NT2/D1 (cell line): Measurements from ENCODE around the gene C2orf78.

Source experiments
- DNase-seq: peaks from one replicate; pipeline ENCODE4 v3.0.0-alpha.2; 2011; ENCODE audit warnings: low read depth, low spot score
- H3K27me3 ChIP-seq: 2 replicates; pipeline ENCODE4 v1.6.0; 2011; ENCODE audit warnings: mild to moderate bottlenecking; ENCODE audit not compliant: insufficient read length, insufficient read depth
- H3K36me3 ChIP-seq: 2 replicates; pipeline ENCODE4 v1.6.1; 2011; ENCODE audit warnings: mild to moderate bottlenecking, low read length, mixed read lengths; ENCODE audit not compliant: insufficient read depth, insufficient read length
- H3K4me1 ChIP-seq: 2 replicates; pipeline ENCODE4 v1.5.1; 2011; ENCODE audit not compliant: insufficient read depth, insufficient read length
- H3K4me3 ChIP-seq: 2 replicates; pipeline ENCODE4 v1.5.1; 2011; ENCODE audit warnings: low read depth; ENCODE audit not compliant: insufficient read length
- H3K9ac ChIP-seq: 2 replicates; pipeline ENCODE4 v1.6.0; 2011; ENCODE audit warnings: low read depth; ENCODE audit not compliant: insufficient read length
- H3K9me3 ChIP-seq: 2 replicates; pipeline ENCODE4 v1.5.1; 2011; ENCODE audit warnings: mild to moderate bottlenecking, low read length; ENCODE audit not compliant: insufficient read depth
- SUZ12 ChIP-seq: IDR thresholded peaks from 2 replicates; pipeline ENCODE4 v1.6.1; 2011; ENCODE audit not compliant: insufficient read length, insufficient read depth; ENCODE audit errors: extremely low read depth
- YY1 ChIP-seq: IDR thresholded peaks from 2 replicates; pipeline ENCODE4 v1.6.1; 2011; ENCODE audit not compliant: insufficient read length, insufficient read depth
- ZNF274 ChIP-seq: IDR thresholded peaks from 2 replicates; pipeline ENCODE4 v1.6.1; 2011; ENCODE audit warnings: mild to moderate bottlenecking, low read depth, low read length

Gene C2orf78

GRCh38 chr2:73825408-73825807 is 41.4 kb downstream of the C2orf78 start:
- no peaks in the 10 kb centered on the region for H3K27me3 ChIP-seq
- no peaks in the 10 kb centered on the region for H3K4me1 ChIP-seq
- DNase-seq, result no peak
- H3K36me3 ChIP-seq, result no peaks in the 10 kb centered on the region
- no peak overlapping the region for H3K4me3 ChIP-seq
- TF ChIP-seq ZNF274, result no peak
- H3K9ac ChIP-seq, result no peak overlapping the region
- no peaks in the 10 kb centered on the region for H3K9me3 ChIP-seq

- Histone ChIP-seq H3K9me3 (no peaks in the 10 kb centered on the region), H3K4me3 (no peak overlapping the region), H3K36me3 (peaks cover 11% of the 10 kb centered on the region), H3K9ac (no peak overlapping the region), H3K4me1 (no peaks in the 10 kb centered on the region), H3K27me3 (no peaks in the 10 kb centered on the region)
- no peak for DNase-seq
- TF ChIP-seq YY1 (no peak), ZNF274 (no peak), SUZ12 (no peak)
Observed at GRCh38 chr2:73827018-73827417, 43.0 kb downstream of the C2orf78 start.

GRCh38 chr2:73827660-73828388 is 43.8 kb downstream of the C2orf78 start:
- Histone ChIP-seq H3K9me3 (no peaks in the 10 kb centered on the region), H3K27me3 (no peaks in the 10 kb centered on the region), H3K36me3 (peaks cover 17% of the 10 kb centered on the region), H3K4me1 (no peaks in the 10 kb centered on the region), H3K9ac (no peak overlapping the region), H3K4me3 (peak overlapping the region; percentile 82)
- DNase-seq, result no peak
- no peak for TF ChIP-seq SUZ12
- TF ChIP-seq YY1, result no peak
- no peak for TF ChIP-seq ZNF274

- Histone ChIP-seq H3K4me1 (no peaks in the 10 kb centered on the region), H3K9ac (no peak overlapping the region), H3K9me3 (no peaks in the 10 kb centered on the region), H3K27me3 (no peaks in the 10 kb centered on the region), H3K36me3 (peaks cover 22% of the 10 kb centered on the region), H3K4me3 (peak overlapping the region; percentile 82)
- DNase-seq, result no peak
- TF ChIP-seq SUZ12, result no peak
- no peak for TF ChIP-seq ZNF274
- TF ChIP-seq YY1, result no peak
Observed at GRCh38 chr2:73828389-73828817, 44.4 kb downstream of the C2orf78 start.

- DNase-seq, result peak; percentile 94
- Histone ChIP-seq H3K9me3 (no peaks in the 10 kb centered on the region), H3K4me1 (no peaks in the 10 kb centered on the region), H3K9ac (peak within 1 kb of the TSS; percentile 91), H3K36me3 (peaks cover 27% of the 10 kb centered on the region), H3K27me3 (no peaks in the 10 kb centered on the region), H3K4me3 (peak within 1 kb of the TSS; percentile 82)
- peak; percentile 95 for TF ChIP-seq YY1
- TF ChIP-seq ZNF274, result no peak
Observed at GRCh38 chr2:73828818-73829570, 45.0 kb downstream of the C2orf78 start, which contains the start of gene STAMBP. STAMBP (plus strand) TSS chr2:73828961; CDS start chr2:73830857, 1,896 bp downstream.

- Histone ChIP-seq H3K4me1 (no peaks in the 10 kb centered on the region), H3K36me3 (peaks cover 30% of the 10 kb centered on the region), H3K9ac (no peak overlapping the region), H3K27me3 (no peaks in the 10 kb centered on the region), H3K9me3 (no peaks in the 10 kb centered on the region), H3K4me3 (no peak overlapping the region)
- no peak for TF ChIP-seq SUZ12
- TF ChIP-seq YY1, result no peak
- TF ChIP-seq ZNF274, result no peak
- no peak for DNase-seq
Observed at GRCh38 chr2:73830871-73831401, 47.0 kb downstream of the C2orf78 start.

GRCh38 chr2:73832930-73833329 is 48.9 kb downstream of the C2orf78 start:
- DNase-seq, result no peak
- TF ChIP-seq YY1, result no peak
- no peak for TF ChIP-seq SUZ12
- TF ChIP-seq ZNF274, result no peak
- Histone ChIP-seq H3K9me3 (no peaks in the 10 kb centered on the region), H3K4me1 (peaks cover 6% of the 10 kb centered on the region), H3K27me3 (no peaks in the 10 kb centered on the region), H3K36me3 (peaks cover 30% of the 10 kb centered on the region), H3K9ac (no peak overlapping the region), H3K4me3 (no peak overlapping the region)
